ENCODE measurements around the gene AOPEP.

Gene AOPEP

DNA sequence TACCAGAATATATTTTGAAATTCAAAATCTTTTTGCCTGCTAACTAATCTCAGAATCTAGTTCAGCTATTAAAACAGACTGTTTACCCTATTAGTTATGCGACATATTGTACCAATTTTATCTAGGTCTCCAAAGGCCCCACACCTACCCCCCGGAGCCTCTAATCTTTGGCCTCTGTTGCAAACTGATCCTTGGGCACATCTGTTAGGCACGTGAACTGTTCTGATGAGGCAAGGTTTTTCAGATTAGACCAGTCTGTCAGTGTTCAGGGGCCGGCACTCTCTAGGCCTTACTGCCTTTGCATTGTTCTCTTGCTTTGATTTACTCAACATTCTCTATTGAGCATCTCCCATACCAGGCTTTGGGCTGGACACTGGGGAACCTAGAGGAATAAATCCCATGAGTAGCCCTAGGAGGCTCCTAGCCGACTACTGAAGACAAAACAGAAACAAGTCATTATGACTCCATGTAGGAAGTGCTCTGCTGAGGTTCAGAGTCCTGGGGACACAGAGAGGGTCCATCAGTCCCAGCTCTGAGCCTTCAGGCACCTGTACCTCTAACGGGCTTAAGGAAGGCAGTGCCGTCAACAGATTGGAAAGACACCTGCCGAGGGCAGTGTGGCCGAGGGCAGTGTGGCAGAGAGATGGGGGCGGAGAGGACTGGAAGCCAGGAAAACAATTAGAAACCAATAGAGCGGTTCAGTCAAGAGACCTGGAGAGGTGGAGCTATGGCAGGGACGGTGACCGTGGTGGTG lies 245.1 kb downstream of the AOPEP start:
- no peak for DNase-seq (ENCODE audit: extremely low read depth, low read depth)
- TF ChIP-seq, protein P1, sequence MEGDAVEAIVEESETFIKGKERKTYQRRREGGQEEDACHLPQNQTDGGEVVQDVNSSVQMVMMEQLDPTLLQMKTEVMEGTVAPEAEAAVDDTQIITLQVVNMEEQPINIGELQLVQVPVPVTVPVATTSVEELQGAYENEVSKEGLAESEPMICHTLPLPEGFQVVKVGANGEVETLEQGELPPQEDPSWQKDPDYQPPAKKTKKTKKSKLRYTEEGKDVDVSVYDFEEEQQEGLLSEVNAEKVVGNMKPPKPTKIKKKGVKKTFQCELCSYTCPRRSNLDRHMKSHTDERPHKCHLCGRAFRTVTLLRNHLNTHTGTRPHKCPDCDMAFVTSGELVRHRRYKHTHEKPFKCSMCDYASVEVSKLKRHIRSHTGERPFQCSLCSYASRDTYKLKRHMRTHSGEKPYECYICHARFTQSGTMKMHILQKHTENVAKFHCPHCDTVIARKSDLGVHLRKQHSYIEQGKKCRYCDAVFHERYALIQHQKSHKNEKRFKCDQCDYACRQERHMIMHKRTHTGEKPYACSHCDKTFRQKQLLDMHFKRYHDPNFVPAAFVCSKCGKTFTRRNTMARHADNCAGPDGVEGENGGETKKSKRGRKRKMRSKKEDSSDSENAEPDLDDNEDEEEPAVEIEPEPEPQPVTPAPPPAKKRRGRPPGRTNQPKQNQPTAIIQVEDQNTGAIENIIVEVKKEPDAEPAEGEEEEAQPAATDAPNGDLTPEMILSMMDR (IDR thresholded peaks at IDR 0.05; ENCODE audit: low read depth, low read length) = no peak

DNA sequence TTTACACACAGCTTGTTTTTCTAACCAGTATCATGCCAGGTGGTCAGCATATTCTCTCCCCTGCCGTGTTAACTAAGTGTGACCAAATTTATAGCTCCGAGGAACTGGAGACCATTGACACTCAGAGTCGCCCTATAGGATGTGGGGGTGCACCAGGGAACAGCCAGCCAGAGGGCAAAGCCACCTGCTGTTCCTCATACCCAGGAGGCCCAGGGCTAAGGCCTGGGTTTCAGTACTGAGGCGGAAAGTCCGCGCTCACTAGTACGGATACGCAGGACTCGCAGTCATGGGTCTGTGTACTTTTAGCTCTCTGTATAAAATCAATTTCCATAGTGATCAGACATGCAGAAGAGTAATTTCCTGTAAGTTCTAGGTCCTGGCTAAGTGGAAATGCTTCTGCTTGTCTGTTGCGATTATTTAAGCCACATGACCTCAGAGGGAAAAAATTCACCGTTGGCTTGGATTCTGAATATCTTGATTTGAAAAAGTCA lies 247.0 kb downstream of the AOPEP start:
- TF ChIP-seq, protein P1 (IDR thresholded peaks at IDR 0.05; ENCODE audit: low read depth, low read length) = no peak
- DNase-seq (ENCODE audit: extremely low read depth, low read depth) = no peak

DNA sequence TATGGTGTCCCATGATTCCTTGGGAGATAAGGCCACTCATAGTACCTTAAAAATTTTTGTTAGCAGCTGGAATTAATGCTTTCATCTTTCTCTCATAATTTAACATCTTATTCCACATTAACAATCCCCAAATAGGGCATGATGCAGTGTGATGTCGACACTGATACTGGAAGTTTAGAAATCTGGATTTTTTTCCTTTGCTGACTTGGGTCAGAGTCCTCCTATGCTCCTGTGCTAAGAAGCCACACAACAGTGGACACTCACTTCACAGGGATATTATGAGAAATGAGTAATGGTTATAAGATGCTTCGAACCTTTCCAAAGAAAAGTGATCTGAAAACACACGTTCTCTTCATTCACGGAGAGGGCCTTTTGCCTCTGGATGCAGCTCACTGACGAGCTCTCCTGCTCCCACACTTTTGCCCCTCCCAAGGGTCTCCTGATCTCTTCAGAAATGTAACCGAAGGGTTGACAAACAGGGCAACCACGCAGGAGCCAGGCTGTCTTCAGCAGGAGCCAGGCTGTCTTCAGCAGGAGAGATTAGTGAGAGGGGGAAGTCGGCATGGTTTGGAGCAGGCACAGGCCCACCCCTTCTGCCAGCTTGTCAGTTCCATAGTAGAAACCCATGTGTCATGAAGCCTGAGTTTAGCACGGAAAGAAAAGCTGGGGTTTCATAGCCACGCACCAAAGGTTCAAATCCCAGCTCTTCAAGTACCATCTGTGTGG lies 247.8 kb downstream of the AOPEP start:
- TF ChIP-seq, protein P1 (IDR thresholded peaks at IDR 0.05; ENCODE audit: low read depth, low read length) = no peak
- DNase-seq (ENCODE audit: extremely low read depth, low read depth) = no peak

DNA sequence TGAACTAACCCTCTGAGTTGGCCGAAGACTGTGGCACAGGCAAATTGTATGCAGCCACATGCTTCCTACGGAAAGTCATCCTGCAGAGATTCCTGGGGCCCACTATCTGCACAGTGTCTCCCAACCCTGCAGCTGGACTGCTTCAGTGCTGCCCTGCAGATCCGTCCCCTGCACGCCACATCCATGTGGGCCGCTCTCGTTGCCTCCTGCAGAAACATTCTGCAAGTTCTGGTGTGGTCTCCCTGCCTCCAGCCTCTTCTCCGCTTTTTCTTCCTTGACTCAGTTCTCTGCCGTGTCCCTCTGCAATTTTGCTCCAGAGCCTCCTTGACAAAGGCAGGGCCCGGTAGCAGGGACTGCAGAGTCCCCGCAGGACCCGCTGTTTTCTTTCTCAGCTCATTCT lies 249.0 kb downstream of the AOPEP start:
- TF ChIP-seq, protein P1 (IDR thresholded peaks at IDR 0.05; ENCODE audit: low read depth, low read length) = no peak
- no peak for DNase-seq (ENCODE audit: extremely low read depth, low read depth)

DNA sequence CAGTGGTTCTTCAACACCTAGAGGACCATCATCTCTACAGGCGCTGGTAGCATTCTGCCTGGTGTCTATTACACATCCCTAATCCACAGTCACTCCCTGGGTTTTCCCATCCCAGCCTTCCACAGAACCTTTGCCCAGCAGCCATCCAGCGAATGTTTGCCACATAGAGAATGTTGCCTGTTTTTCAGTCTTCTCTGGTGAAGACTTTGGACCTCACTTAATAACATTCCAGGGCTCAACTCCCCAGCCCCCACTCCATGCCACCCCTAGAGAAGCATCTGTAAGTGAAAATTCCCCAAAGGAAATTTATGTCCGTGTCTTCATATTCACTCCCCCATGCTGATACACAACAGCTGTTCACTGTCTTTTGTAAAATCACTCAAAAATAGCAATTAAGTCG lies 249.6 kb downstream of the AOPEP start:
- TF ChIP-seq, protein P1 (IDR thresholded peaks at IDR 0.05; ENCODE audit: low read depth, low read length) = no peak
- DNase-seq (ENCODE audit: extremely low read depth, low read depth) = no peak

DNA sequence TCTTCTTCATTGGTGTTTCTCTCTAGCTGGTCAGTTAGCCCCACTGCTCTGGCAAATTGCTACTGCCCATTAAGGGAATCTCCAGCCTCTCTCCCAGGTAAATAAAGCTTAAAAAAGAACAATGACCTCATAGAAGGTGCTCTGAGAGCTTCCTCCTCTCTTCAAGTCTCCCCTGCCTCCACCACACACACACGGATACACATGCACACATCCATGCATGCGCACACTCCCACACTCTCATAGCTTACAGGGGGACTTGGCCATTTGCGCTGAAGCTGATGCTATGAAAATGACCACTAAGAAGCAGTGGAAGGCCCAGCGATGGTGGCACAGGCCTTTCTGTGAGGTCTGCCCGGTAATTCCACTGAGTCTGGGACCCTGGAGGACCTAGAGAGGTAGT lies 250.9 kb downstream of the AOPEP start:
- DNase-seq (ENCODE audit: extremely low read depth, low read depth) = no peak
- TF ChIP-seq, protein P1 (IDR thresholded peaks at IDR 0.05; ENCODE audit: low read depth, low read length) = no peak

DNA sequence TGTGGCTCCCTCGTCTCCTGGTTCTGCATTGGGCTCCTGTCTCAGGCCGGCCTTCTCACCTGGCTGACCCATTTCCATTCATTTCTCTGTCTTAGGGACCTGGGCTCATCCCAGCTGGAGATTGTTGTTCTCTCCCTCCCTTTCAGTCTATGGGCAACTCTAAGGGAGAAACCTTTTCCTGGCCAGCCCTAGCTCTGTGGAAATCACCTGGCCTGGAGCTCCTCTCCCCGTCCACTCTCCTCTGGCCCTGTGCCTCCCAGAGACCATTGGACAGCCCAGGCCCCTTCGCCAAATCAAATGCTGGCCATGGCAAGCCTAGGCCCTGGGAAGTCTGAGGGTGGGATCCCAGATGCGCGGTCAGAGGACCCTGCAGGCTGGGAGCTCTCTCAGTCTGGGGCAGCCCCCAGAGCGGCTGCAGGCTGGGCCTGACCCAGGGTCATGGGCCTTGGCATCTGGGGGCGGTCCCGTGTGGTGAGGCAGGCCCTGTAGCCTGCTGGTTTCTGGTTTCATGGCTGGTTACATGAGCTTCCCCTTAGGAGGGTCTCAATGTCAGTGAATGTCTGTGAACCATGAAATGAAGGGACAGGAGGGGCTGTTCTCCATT lies 253.5 kb downstream of the AOPEP start:
- no peak for DNase-seq (ENCODE audit: extremely low read depth, low read depth)
- TF ChIP-seq, protein P1 (IDR thresholded peaks at IDR 0.05; ENCODE audit: low read depth, low read length) = no peak
